ENCODE measurements around the gene PRRX2. TPM values are rescaled to one million over a fixed set of nuclear protein-coding genes. Genes with fewer than 3 reads are reported as not detected.

The PRRX2 gene
- polyA plus RNA-seq, 1 experiment = 8.3 TPM

DNA sequence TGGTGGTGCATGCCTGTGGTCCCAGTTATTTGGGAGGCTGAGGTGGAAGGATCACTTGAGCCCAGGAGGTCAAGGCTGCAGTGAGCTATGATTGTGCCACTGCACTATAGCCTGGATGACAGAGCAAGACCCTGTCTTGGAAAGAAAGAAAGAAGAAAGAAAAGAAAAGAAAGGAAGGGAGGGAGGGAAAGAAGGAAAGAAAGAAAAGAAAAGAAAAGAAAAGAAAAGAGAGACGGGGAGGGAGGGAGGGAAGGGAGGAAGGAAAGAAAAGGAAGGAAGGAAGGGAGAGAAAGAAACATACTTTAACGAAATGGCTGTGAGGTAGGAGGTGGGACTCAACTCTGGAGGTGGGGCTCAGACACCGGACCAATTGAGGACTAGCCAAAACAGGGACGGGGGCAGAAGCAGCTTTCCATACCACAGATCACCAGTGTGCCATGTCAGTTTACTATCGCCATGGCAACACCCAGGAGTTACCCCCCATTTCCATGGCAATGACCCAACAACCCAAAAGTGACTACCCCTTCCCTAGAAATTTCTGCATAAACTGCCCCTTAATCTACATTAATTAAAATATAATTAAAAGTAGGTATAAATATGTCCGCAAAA lies 66.1 kb downstream of the PRRX2 start:
- no peaks in the 10 kb centered on the region for H3K9me3 ChIP-seq (ENCODE audit: control insufficient read depth, insufficient read depth, low read length)
- CTCF ChIA-PET = no interaction called here
- H3K4me3 ChIP-seq (ENCODE audit: low read depth, low read length) = no peak overlapping the region
- POLR2A ChIA-PET = no interaction called here
- no peaks in the 10 kb centered on the region for H3K27me3 ChIP-seq (ENCODE audit: control insufficient read depth, insufficient read depth, low read length)
- DNase-seq (ENCODE audit: low read depth, low spot score) = no peak
- no peak overlapping the region for H3K27ac ChIP-seq (ENCODE audit: low read depth, low read length)
- TF ChIP-seq, protein P1, sequence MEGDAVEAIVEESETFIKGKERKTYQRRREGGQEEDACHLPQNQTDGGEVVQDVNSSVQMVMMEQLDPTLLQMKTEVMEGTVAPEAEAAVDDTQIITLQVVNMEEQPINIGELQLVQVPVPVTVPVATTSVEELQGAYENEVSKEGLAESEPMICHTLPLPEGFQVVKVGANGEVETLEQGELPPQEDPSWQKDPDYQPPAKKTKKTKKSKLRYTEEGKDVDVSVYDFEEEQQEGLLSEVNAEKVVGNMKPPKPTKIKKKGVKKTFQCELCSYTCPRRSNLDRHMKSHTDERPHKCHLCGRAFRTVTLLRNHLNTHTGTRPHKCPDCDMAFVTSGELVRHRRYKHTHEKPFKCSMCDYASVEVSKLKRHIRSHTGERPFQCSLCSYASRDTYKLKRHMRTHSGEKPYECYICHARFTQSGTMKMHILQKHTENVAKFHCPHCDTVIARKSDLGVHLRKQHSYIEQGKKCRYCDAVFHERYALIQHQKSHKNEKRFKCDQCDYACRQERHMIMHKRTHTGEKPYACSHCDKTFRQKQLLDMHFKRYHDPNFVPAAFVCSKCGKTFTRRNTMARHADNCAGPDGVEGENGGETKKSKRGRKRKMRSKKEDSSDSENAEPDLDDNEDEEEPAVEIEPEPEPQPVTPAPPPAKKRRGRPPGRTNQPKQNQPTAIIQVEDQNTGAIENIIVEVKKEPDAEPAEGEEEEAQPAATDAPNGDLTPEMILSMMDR (IDR thresholded peaks at IDR 0.05; ENCODE audit: low read depth, low read length) = no peak

DNA sequence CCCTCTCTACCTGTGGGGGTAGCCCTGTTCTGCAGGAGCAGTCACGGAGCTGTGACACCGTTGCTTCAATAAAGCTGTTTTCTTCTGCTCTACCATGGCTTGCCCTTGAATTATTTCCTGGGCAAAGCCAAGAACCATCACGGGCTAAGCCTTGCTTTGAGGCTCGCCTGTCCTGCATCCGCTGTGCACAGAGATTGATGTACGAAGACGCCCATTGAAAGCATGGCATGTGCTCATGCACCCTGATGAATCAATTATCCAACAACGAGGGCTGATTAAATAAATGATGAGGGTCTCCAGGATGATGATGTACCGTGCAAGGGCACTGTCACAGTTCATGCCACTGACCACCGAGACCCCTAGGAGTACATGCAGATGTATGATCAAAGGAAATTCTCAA lies 66.7 kb downstream of the PRRX2 start:
- Histone ChIP-seq H3K27me3 (ENCODE audit: control insufficient read depth, insufficient read depth, low read length) (no peaks in the 10 kb centered on the region), H3K9me3 (ENCODE audit: control insufficient read depth, insufficient read depth, low read length) (no peaks in the 10 kb centered on the region), H3K27ac (ENCODE audit: low read depth, low read length) (no peak overlapping the region), H3K4me3 (ENCODE audit: low read depth, low read length) (no peak overlapping the region)
- TF ChIP-seq, protein P1 (IDR thresholded peaks at IDR 0.05; ENCODE audit: low read depth, low read length) = no peak
- no peak for DNase-seq (ENCODE audit: low read depth, low spot score)
- POLR2A ChIA-PET = no interaction called here
- CTCF ChIA-PET = no interaction called here

DNA sequence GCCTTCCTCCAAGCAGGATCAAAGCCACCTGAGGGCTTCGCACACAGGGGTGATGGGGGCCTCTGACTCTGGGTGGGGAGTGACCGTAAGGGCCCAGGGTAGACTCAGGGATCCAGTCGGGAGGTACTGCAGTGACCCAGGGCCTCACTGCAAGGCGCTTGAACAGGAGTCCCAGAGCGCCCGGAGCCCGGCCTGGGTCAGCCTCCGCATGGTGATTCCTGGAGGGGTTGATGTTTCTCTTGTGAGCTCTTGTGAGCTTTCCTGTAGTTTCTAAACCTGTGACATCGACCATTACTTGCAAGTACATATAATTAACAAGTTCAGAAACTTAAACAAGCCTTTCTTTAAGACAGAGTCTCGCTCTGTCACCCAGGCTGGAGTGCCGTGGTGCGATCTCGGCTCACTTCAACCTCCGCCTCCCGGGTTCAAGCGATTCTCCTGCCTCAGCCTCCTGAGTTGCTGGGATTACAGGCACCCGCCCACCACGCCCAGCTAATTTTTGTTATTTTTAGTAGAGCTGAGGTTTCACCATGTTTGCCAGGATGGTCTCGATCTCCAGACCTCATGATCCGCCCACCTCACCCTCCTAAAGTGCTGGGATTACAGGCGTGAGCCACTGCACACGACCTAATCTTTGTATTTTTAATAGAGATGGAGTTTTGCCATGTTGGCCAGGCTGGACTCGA lies 67.6 kb downstream of the PRRX2 start:
- TF ChIP-seq, protein P1 (IDR thresholded peaks at IDR 0.05; ENCODE audit: low read depth, low read length) = no peak
- Histone ChIP-seq H3K9me3 (ENCODE audit: control insufficient read depth, insufficient read depth, low read length) (no peaks in the 10 kb centered on the region), H3K27ac (ENCODE audit: low read depth, low read length) (no peak overlapping the region), H3K4me3 (ENCODE audit: low read depth, low read length) (no peak overlapping the region), H3K27me3 (ENCODE audit: control insufficient read depth, insufficient read depth, low read length) (no peaks in the 10 kb centered on the region)
- DNase-seq (ENCODE audit: low read depth, low spot score) = no peak
- POLR2A ChIA-PET = no interaction called here
- CTCF ChIA-PET = interaction anchor here (2.9 kb wide), 1 partner anchor 50 kb away, joined by 16 read pairs; no protein-coding TSS in a partner anchor

DNA sequence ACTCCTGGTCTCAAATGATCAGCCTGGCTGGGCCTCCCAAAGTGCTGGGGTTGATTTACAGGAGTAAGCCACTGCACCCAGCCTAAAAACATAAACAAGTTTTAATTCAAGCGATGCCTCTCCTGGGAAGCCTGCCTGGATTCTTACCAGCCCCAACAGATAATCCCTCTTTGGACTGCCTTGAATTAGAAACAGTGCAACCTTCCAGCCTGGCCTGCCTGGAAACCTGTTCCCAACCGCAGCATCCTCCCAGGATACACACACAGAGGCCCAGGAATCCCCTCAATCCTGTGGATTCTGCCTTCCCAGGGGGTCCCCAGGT lies 68.1 kb downstream of the PRRX2 start:
- POLR2A ChIA-PET = no interaction called here

DNA sequence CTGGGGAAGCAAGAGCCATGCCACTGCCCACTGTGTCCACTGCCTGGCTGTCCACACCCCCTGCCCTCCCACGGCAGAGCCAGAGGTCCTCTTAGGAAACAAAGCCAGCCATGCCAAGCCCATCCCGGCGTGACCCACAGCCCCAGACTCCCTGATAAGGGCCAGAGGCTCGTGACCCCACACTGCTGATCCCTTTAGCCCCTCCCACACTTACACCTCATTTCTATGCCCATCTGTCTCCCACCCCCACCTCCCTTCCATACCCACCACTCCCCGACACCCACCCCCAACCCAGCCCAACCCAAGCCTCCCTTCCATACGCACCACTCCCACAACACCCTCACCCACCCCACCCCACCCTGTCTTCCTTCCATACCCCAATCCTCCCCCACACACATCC lies 70.1 kb downstream of the PRRX2 start:
- H3K27me3 ChIP-seq (ENCODE audit: control insufficient read depth, insufficient read depth, low read length) = no peaks in the 10 kb centered on the region
- DNase-seq (ENCODE audit: low read depth, low spot score) = no peak
- no peaks in the 10 kb centered on the region for H3K9me3 ChIP-seq (ENCODE audit: control insufficient read depth, insufficient read depth, low read length)
- ChIA-PET CTCF (interaction anchor here (2.9 to 5.3 kb wide), 3 partner anchors 8 to 48 kb away, joined by 16 to 85 read pairs (median 80); no protein-coding TSS in a partner anchor), POLR2A (no interaction called here)
- no peak overlapping the region for H3K27ac ChIP-seq (ENCODE audit: low read depth, low read length)
- H3K4me3 ChIP-seq (ENCODE audit: low read depth, low read length) = no peak overlapping the region
- TF ChIP-seq, protein P1 (IDR thresholded peaks at IDR 0.05; ENCODE audit: low read depth, low read length) = no peak

More for the DNA sequence above, 68.1 kb downstream of the PRRX2 start:
- Histone ChIP-seq H3K4me3 (ENCODE audit: low read depth, low read length) (no peak overlapping the region), H3K27me3 (ENCODE audit: control insufficient read depth, insufficient read depth, low read length) (no peaks in the 10 kb centered on the region), H3K27ac (ENCODE audit: low read depth, low read length) (no peak overlapping the region), H3K9me3 (ENCODE audit: control insufficient read depth, insufficient read depth, low read length) (no peaks in the 10 kb centered on the region)
- CTCF ChIA-PET = interaction anchor here (2.9 kb wide), 1 partner anchor 49 kb away, joined by 16 read pairs; no protein-coding TSS in a partner anchor
- TF ChIP-seq, protein P1 (IDR thresholded peaks at IDR 0.05; ENCODE audit: low read depth, low read length) = no peak
- no peak for DNase-seq (ENCODE audit: low read depth, low spot score)
